PFSK-1 (cell line): ENCODE results near the gene ERP27.

Experiments
- FOXP2 ChIP-seq: optimal IDR thresholded peaks from 2 replicates; pipeline ENCODE3; 2011; ENCODE audit warnings: borderline replicate concordance, control low read depth, inconsistent platforms; ENCODE audit not compliant: insufficient read depth; ENCODE audit errors: extremely low read length, extremely low read depth
- POLR2AphosphoS5 ChIP-seq: IDR thresholded peaks from 2 replicates; pipeline ENCODE4 v1.6.1; 2012; ENCODE audit warnings: low read depth, mild to moderate bottlenecking, control low read depth, low read length, moderate library complexity
- REST ChIP-seq, 2 experiments: IDR thresholded peaks; 2 replicates each; pipeline versions ENCODE4 v1.6.1 to v1.8.0; 2011 to 2012; ENCODE audit warnings: low read depth in 2 of 2, low read length in 2 of 2, control low read depth in 1 of 2, inconsistent platforms in 1 of 2, mild to moderate bottlenecking in 1 of 2, moderate library complexity in 1 of 2; ENCODE audit not compliant: insufficient read depth in 1 of 2
- SIN3A ChIP-seq: IDR thresholded peaks from 2 replicates; pipeline ENCODE4 v1.6.1; 2012; ENCODE audit warnings: mild to moderate bottlenecking, low read length, moderate library complexity, borderline replicate concordance; ENCODE audit not compliant: insufficient read depth
- TAF1 ChIP-seq: IDR thresholded peaks from 2 replicates; pipeline ENCODE4 v1.6.1; 2012; ENCODE audit warnings: low read length, control low read depth, borderline replicate concordance; ENCODE audit not compliant: insufficient read depth

The ERP27 gene

DNA sequence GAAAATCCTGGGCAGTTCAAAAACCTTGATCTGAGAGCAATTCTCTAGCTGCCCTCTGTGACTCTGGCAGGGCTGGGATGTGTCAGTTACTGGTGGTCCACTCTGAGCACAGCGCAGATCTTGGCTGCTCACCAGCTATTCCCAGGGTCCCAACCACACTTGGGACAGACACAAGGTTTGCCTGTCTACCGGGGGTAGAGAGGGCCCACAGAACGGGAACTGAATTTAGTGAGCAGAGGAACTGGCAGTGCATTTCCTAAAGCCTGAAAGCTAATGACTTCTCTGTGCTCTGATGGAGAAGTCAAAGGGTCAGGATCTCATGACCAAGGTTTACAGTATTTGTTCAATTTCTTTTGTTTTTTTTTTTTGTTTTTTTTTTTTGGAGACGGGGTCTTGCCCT is 37.1 kb upstream of the ERP27 start:
- TF ChIP-seq REST (IDR thresholded peaks at IDR 0.05; ENCODE audit: insufficient read depth in 1 of 2, low read depth in 2 of 2, low read length in 2 of 2) (no peak), SIN3A (no peak)

GRCh38 chr12:14974633-14975032 is 36.3 kb upstream of the ERP27 start:
- no peak for TF ChIP-seq FOXP2

DNA sequence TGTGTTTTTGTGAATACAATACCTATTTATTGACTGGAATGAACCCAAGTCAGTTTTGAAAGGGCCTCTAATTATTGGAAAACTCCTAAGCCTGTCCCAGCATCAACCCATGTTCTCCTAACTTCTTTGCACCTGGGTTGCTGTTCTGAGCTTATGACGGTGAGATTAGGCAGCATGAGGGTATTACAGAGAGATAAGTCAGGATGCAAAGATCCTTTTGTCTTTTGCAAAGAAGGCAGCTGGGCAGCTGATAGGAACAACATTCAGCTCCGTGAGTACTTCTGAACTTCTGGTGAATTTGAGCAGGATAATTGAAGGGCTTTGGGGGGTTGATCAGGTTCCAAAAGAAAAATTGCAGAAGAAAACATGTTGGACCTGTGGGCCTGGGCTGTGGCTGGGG is 34.5 kb upstream of the ERP27 start, which contains the start of gene PDE6H:
Gene PDE6H (plus strand): TSS at position 227 of the 400 bp plus-strand sequence. CDS start 4,971 bp downstream, outside the sequence.
- no peak for TF ChIP-seq REST (IDR thresholded peaks at IDR 0.05; ENCODE audit: insufficient read depth in 1 of 2, low read depth in 2 of 2, low read length in 2 of 2)
- no peak for TF ChIP-seq SIN3A
- no peak for TF ChIP-seq POLR2AphosphoS5

DNA sequence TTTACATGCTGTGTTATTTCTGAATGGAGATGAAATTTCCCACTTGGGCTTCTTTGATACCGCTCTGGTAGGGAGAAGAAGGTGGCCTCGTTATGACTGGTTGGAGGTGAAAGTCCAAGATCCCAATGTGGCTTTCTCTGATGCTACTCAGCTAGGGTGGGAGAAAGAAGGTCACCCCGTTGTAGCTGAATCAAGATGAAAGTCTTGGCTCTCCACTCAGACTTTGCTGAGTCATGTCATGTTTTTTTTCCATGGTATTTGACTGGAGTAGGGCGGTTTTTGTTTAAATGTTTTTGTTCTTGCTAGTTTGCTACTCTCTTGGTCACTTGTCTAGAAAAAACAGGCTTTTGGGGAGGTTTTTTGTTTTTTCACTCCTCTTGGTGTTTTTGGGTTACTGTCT is 32.1 kb upstream of the ERP27 start:
- TF ChIP-seq REST (IDR thresholded peaks at IDR 0.05; ENCODE audit: insufficient read depth in 1 of 2, low read depth in 2 of 2, low read length in 2 of 2) (no peak), SIN3A (no peak)

DNA sequence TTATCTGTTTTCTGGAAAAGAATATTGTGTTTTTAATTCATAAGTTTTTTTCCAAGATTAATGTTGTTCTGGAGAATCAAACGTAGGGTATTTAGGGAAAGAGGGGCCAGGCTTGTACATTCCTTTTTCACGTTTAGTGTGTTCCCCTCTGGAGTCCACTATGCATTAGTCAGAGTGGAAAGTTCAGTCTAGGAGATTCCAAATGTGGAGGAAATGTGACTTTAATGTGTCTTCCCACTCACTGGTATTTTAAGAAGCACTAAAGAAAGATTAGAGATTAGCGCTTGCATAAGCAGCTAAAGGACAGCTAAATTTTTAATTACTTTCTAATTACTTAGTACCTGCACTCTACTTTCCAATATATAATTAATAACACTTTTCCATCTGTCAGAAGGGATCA is 30.1 kb upstream of the ERP27 start:
- TF ChIP-seq SIN3A: no peak
- TF ChIP-seq POLR2AphosphoS5: no peak
- no peak for TF ChIP-seq REST (IDR thresholded peaks at IDR 0.05; ENCODE audit: insufficient read depth in 1 of 2, low read depth in 2 of 2, low read length in 2 of 2)
- TF ChIP-seq FOXP2: no peak
- no peak for TF ChIP-seq TAF1

DNA sequence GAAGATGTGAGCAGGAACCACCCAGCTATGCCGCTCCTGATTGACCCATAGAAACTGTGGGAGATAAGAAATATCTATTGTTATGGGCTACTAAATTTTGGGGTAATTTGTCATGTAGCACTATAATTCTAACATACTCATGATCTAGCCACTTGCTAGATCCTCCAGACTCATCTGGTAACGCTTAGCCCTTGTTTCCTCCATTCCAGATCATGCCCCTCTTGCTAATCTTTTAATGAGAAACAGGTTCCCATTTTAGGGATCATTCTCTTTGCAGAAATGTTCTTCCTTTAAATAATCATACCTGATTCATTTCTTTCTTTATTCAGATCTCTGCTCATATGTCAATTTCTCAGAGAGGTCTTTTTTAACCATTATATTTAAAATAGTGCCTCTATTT is 26.9 kb upstream of the ERP27 start:
- TF ChIP-seq POLR2AphosphoS5: no peak
- no peak for TF ChIP-seq FOXP2
- TF ChIP-seq SIN3A: no peak
- TF ChIP-seq TAF1: no peak
- no peak for TF ChIP-seq REST (IDR thresholded peaks at IDR 0.05; ENCODE audit: insufficient read depth in 1 of 2, low read depth in 2 of 2, low read length in 2 of 2)
